A549 (cell line): ENCODE results near the gene GMIP. TPM values are rescaled to one million over a fixed set of nuclear protein-coding genes. Genes with fewer than 3 reads are reported as not detected.

Source experiments
- ATAC-seq, 2 experiments: fragments of 200-7000 bp in 1 of 2; fragments of >200 bp in 1 of 2; cut with Nextera tagmentation in 1 of 2; cut with Tn5 transposase in 1 of 2; 3 replicates each; pipeline versions ENCODE4 v1.8.0 to v1.9.1; 2018 to 2020; ENCODE audit warnings: mild to moderate bottlenecking in 1 of 2, moderate library complexity in 1 of 2
- CTCF ChIA-PET: fragments of 300-600 bp; sonication (Branson Sonifier 250); formaldehyde crosslinking; extraction: SDS; loops from one replicate; lab custom pipeline; 2021; ENCODE audit warnings: antibody characterized with exemption, inconsistent platforms; lab: Yijun Ruan, JAX
- POLR2A ChIA-PET: fragments of 350-600 bp; formaldehyde crosslinking; extraction: SDS; loops from one replicate; lab custom pipeline; 2021; ENCODE audit warnings: antibody characterized with exemption, inconsistent platforms; lab: Yijun Ruan, JAX
- DNase-seq, 2 experiments: peaks; one replicate each; pipeline versions ENCODE4 v3.0.0 to v3.0.0-alpha.2; 2011 to 2016; ENCODE audit warnings: low read depth in 1 of 2, low spot score in 1 of 2
- FAIRE-seq: peaks from 2 replicates; lab custom pipeline; 2011; peaks lifted over from hg19 to GRCh38; lab: Jason Lieb, UNC
- H3K27ac ChIP-seq, 2 experiments: fragments of >200 bp; sonication (Bioruptor Twin); formaldehyde crosslinking; 3 replicates each; pipeline ENCODE4 v1.5.1; 2016 to 2017
- H3K4me1 ChIP-seq: fragments of >200 bp; sonication (Bioruptor Twin); formaldehyde crosslinking; 3 replicates; pipeline ENCODE4 v1.6.1; 2016
- H3K4me2 ChIP-seq: fragments of >200 bp; sonication (Bioruptor Twin); formaldehyde crosslinking; 3 replicates; pipeline ENCODE4 v1.6.1; 2016
- H3K4me3 ChIP-seq: fragments of >200 bp; sonication (Bioruptor Twin); formaldehyde crosslinking; 3 replicates; pipeline ENCODE4 v1.5.1; 2016
- H3K9me3 ChIP-seq: fragments of >200 bp; sonication (Bioruptor Twin); formaldehyde crosslinking; 3 replicates; pipeline ENCODE4 v1.6.1; 2016
- CBX2 ChIP-seq: fragments of 200-600 bp; sonication (generic); IDR thresholded peaks from 2 replicates; pipeline ENCODE4 v1.6.1; 2016; ENCODE audit warnings: low read depth, mild to moderate bottlenecking, borderline replicate concordance
- CBX8 ChIP-seq: fragments of 200-600 bp; sonication (generic); IDR thresholded peaks from 2 replicates; pipeline ENCODE4 v1.6.1; 2016
- E2F6 ChIP-seq: IDR thresholded peaks from 2 replicates; pipeline ENCODE4 v1.6.1; 2012; ENCODE audit warnings: low read depth, borderline replicate concordance
- EHMT2 ChIP-seq: fragments of 200-600 bp; sonication (generic); IDR thresholded peaks from 2 replicates; pipeline ENCODE4 v1.6.1; 2016; ENCODE audit warnings: antibody characterized with exemption, low read depth, mild to moderate bottlenecking, moderate library complexity
- EP300 ChIP-seq, 2 experiments: fragments of >200 bp; sonication (Bioruptor Twin); formaldehyde crosslinking; IDR thresholded peaks; 2 replicates in 1 of 2; 3 replicates in 1 of 2; pipeline ENCODE4 v1.6.1; 2016 to 2017
- ESRRA ChIP-seq: fragments of 150-350 bp; IDR thresholded peaks from 2 replicates; pipeline ENCODE4 v1.6.1; 2014; ENCODE audit warnings: mild to moderate bottlenecking, low read length, borderline replicate concordance
- FOSL2 ChIP-seq, 2 experiments: fragments of 450-650 bp in 1 of 2; fragments of >200 bp in 1 of 2; sonication (Bioruptor Twin) in 1 of 2; formaldehyde crosslinking; IDR thresholded peaks; 2 replicates each; pipeline versions ENCODE4 v1.5.0 to v1.6.1; 2016 to 2020; ENCODE audit warnings: mild to moderate bottlenecking in 1 of 2, moderate library complexity in 1 of 2
- HEYL ChIP-seq: fragments of 250-450 bp; sonication (Bioruptor Pico); IDR thresholded peaks from 2 replicates; pipeline ENCODE4 v1.8.0; 2021; ENCODE audit warnings: mild to moderate bottlenecking, moderate library complexity
- HMGXB4 ChIP-seq: fragments of 250-450 bp; sonication (Bioruptor Pico); IDR thresholded peaks from 2 replicates; pipeline ENCODE4 v1.5.0; 2021; ENCODE audit warnings: mild to moderate bottlenecking, moderate library complexity, borderline replicate concordance
- HOXA7 ChIP-seq: fragments of 250-450 bp; sonication (Bioruptor Pico); IDR thresholded peaks from 2 replicates; pipeline ENCODE4 v1.5.0; 2020; ENCODE audit warnings: mild to moderate bottlenecking, moderate library complexity
- KDM1A ChIP-seq: fragments of 200-600 bp; sonication (generic); IDR thresholded peaks from 2 replicates; pipeline ENCODE4 v1.6.1; 2016; ENCODE audit warnings: low read depth, mild to moderate bottlenecking
- KDM5A ChIP-seq: fragments of 200-600 bp; sonication (generic); IDR thresholded peaks from 2 replicates; pipeline ENCODE4 v1.6.1; 2016; ENCODE audit warnings: antibody characterized with exemption, mild to moderate bottlenecking
- MAFK ChIP-seq: fragments of 450-650 bp; IDR thresholded peaks from 2 replicates; pipeline ENCODE4 v1.6.1; 2014; ENCODE audit not compliant: partially characterized antibody
- MYC ChIP-seq: IDR thresholded peaks from 2 replicates; pipeline ENCODE4 v1.6.1; 2012; ENCODE audit warnings: mild to moderate bottlenecking, inconsistent platforms, low read length, improper control_type of control experiment, borderline replicate concordance
- NR3C1 ChIP-seq: fragments of >200 bp; sonication (Bioruptor Twin); formaldehyde crosslinking; IDR thresholded peaks from 3 replicates; pipeline ENCODE4 v1.6.1; 2017
- PHF8 ChIP-seq: fragments of 200-600 bp; sonication (generic); IDR thresholded peaks from 2 replicates; pipeline ENCODE4 v1.6.1; 2016; ENCODE audit warnings: low read depth, mild to moderate bottlenecking, antibody characterized with exemption, moderate library complexity, borderline replicate concordance
- POLR2AphosphoS2 ChIP-seq: conservative IDR thresholded peaks from 2 replicates; pipeline ENCODE4 v1.6.1; 2012; ENCODE audit warnings: low read length, improper control_type of control experiment, inconsistent platforms
- RCOR1 ChIP-seq: fragments of 150-350 bp; IDR thresholded peaks from 2 replicates; pipeline ENCODE4 v1.6.1; 2014; ENCODE audit warnings: antibody characterized with exemption, low read length, low read depth
- RNF2 ChIP-seq: fragments of 200-600 bp; sonication (generic); IDR thresholded peaks from 2 replicates; pipeline ENCODE4 v1.6.1; 2016; ENCODE audit warnings: low read depth, mild to moderate bottlenecking, antibody characterized with exemption, moderate library complexity, borderline replicate concordance
- TP53 ChIP-seq: fragments of 250-450 bp; sonication (Bioruptor Pico); IDR thresholded peaks from 2 replicates; pipeline ENCODE4 v1.5.0; 2021; ENCODE audit warnings: mild to moderate bottlenecking, moderate library complexity
- ZSCAN20 ChIP-seq: fragments of 250-450 bp; sonication (Bioruptor Pico); IDR thresholded peaks from 2 replicates; pipeline ENCODE4 v1.8.0; 2022; ENCODE audit warnings: mild to moderate bottlenecking, moderate library complexity
- WGBS: methylation state at CpG from one replicate; pipeline ENCODE4 v1.1.6; 2017; ENCODE audit errors: missing lambda C conversion rate; 5-methylcytosine and 5-hydroxymethylcytosine counted together
- polyA plus RNA-seq, 4 experiments: library from polyadenylated mRNA; depleted of rRNA in 3 of 4; stranded (reverse); fragments of >200 nt; fragmentation: RNase III in 1 of 4; extraction: RNeasy Plus Mini Kit Qiagen cat#74134 plus additional on column Dnase treatment in 1 of 4; gene quantifications; 2 replicates in 3 of 4; 3 replicates in 1 of 4; pipeline ENCODE4 v1.2.3, GENCODE V29; 2011 to 2017
- TF ChIP-seq, protein P1 (sequence below): fragments of 250-450 bp; sonication (Bioruptor Pico); IDR thresholded peaks from 2 replicates; pipeline ENCODE4 v1.5.0; 2020; ENCODE audit warnings: low read depth, mild to moderate bottlenecking, moderate library complexity
- TF ChIP-seq, protein P2 (sequence below): fragments of 200-600 bp; sonication (generic); IDR thresholded peaks from 2 replicates; pipeline ENCODE4 v1.6.1; 2016; ENCODE audit warnings: antibody characterized with exemption, mild to moderate bottlenecking, moderate library complexity

The GMIP gene
- polyA plus RNA-seq, 2 of the 4 experiments (the other 2 are of a cell fraction): 1.4 to 4.1 TPM

- no peak for FAIRE-seq
- no peak for DNase-seq
- Histone ChIP-seq H3K27ac (no peak overlapping the region), H3K4me3 (no peak overlapping the region), H3K4me2 (no peak overlapping the region), H3K4me1 (no peaks in the 10 kb centered on the region), H3K9me3 (no peaks in the 10 kb centered on the region)
- no peak for ATAC-seq
- POLR2A ChIA-PET: no interaction called here
- WGBS: 90% methylated on average over 13 of the region's 22 CpGs
- TF ChIP-seq NR3C1: no peak
- no peak for TF ChIP-seq KDM5A
- TF ChIP-seq HOXA7 (CRISPR knock-in tag): no peak
- TF ChIP-seq RNF2: no peak
- CTCF ChIA-PET: interaction anchor here (2.2 kb wide), 1 partner anchor 10 kb away, joined by 6 read pairs; the partner anchor contains the start of gene GMIP
These were observed 9.5 kb downstream of the GMIP start for GRCh38 chr19:19633711-19634515.

DNA sequence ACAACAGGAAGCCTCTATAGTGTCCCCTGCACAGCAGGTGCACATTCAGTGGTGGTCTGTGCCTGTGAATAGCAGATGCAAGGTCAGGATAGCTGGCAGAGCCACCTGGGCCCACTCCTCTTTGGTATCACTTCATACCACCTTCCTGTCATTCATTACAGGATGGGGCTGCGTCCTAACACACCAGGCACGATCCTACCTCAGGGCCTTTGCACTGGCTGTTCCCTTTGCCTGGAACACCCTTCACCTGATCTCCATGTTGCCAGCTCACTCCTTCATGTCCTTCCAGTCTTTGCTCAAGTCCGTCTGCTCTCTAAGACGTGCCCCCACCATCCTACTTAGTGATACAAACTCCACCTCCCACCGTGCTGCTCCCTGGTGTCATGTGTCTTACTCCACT is 10.8 kb downstream of the GMIP start:
- WGBS: 90% methylated on average over 5 of the region's 5 CpGs
- H3K4me2 ChIP-seq: no peak overlapping the region
- H3K9me3 ChIP-seq: no peaks in the 10 kb centered on the region
- no peak for FAIRE-seq
- no peak for DNase-seq
- TF ChIP-seq, protein P1, sequence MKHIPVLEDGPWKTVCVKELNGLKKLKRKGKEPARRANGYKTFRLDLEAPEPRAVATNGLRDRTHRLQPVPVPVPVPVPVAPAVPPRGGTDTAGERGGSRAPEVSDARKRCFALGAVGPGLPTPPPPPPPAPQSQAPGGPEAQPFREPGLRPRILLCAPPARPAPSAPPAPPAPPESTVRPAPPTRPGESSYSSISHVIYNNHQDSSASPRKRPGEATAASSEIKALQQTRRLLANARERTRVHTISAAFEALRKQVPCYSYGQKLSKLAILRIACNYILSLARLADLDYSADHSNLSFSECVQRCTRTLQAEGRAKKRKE (CRISPR knock-in tag): no peak
- TF ChIP-seq MAFK (no peak), CBX8 (no peak), EHMT2 (no peak), FOSL2 (IDR thresholded peaks at IDR 0.05) (no peak), FOSL2 (CRISPR knock-in tag; IDR thresholded peaks at IDR 0.05) (no peak), POLR2AphosphoS2 (no peak), RCOR1 (no peak), HEYL (CRISPR knock-in tag) (no peak), TP53 (CRISPR knock-in tag) (no peak), ESRRA (no peak), HMGXB4 (CRISPR knock-in tag) (no peak), KDM1A (no peak), CBX2 (no peak)
- TF ChIP-seq, all 56 proteins: peak for 0
- ChIA-PET CTCF (interaction anchor here (0.9 to 1.0 kb wide), 2 partner anchors 81 to 100 kb away, joined by 3 to 4 read pairs; no protein-coding TSS in a partner anchor), POLR2A (no interaction called here)
- H3K4me1 ChIP-seq: no peaks in the 10 kb centered on the region
- ATAC-seq: no peak
- H3K27ac ChIP-seq: no peak overlapping the region
- no peak overlapping the region for H3K4me3 ChIP-seq

DNA sequence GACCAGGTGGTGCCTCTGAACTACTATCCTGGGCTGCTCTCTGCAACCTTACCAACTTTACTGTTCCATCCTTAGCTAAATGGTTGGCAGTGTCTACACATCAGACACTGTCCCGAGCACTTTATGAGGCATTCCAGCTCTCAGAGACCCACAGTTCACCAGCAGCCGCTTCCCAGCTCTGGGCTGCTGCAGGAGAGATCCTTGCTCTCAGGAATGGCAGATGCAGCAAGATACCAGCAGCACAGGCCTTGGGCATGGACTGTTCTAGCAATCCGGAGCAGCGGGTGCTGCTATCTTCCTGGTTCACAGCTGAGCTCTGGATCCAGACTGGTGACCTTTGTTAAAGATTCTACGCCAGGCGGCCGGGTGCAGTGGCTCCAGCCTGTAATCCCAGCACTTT is 12.1 kb downstream of the GMIP start:
- WGBS: 100% methylated on average over 3 of the region's 7 CpGs
- no peak overlapping the region for H3K27ac ChIP-seq
- ChIA-PET POLR2A (no interaction called here), CTCF (interaction anchor here (1.1 kb wide), 1 partner anchor 99 kb away, joined by 5 read pairs; no protein-coding TSS in a partner anchor)
- no peak overlapping the region for H3K4me3 ChIP-seq
- FAIRE-seq (no peak), DNase-seq (no peak), ATAC-seq (no peak)
- H3K4me2 ChIP-seq: no peak overlapping the region
- H3K4me1 ChIP-seq: no peaks in the 10 kb centered on the region
- no peaks in the 10 kb centered on the region for H3K9me3 ChIP-seq
- no peak for TF ChIP-seq EP300 (IDR thresholded peaks at IDR 0.05)
- TF ChIP-seq TP53 (CRISPR knock-in tag): no peak
- no peak for TF ChIP-seq ESRRA
- no peak for TF ChIP-seq E2F6
- no peak for TF ChIP-seq PHF8
- TF ChIP-seq MYC: no peak
- TF ChIP-seq ZSCAN20 (CRISPR knock-in tag): no peak
- no peak for TF ChIP-seq FOSL2 (IDR thresholded peaks at IDR 0.05)
- TF ChIP-seq FOSL2 (CRISPR knock-in tag; IDR thresholded peaks at IDR 0.05): no peak
- TF ChIP-seq, protein P2, sequence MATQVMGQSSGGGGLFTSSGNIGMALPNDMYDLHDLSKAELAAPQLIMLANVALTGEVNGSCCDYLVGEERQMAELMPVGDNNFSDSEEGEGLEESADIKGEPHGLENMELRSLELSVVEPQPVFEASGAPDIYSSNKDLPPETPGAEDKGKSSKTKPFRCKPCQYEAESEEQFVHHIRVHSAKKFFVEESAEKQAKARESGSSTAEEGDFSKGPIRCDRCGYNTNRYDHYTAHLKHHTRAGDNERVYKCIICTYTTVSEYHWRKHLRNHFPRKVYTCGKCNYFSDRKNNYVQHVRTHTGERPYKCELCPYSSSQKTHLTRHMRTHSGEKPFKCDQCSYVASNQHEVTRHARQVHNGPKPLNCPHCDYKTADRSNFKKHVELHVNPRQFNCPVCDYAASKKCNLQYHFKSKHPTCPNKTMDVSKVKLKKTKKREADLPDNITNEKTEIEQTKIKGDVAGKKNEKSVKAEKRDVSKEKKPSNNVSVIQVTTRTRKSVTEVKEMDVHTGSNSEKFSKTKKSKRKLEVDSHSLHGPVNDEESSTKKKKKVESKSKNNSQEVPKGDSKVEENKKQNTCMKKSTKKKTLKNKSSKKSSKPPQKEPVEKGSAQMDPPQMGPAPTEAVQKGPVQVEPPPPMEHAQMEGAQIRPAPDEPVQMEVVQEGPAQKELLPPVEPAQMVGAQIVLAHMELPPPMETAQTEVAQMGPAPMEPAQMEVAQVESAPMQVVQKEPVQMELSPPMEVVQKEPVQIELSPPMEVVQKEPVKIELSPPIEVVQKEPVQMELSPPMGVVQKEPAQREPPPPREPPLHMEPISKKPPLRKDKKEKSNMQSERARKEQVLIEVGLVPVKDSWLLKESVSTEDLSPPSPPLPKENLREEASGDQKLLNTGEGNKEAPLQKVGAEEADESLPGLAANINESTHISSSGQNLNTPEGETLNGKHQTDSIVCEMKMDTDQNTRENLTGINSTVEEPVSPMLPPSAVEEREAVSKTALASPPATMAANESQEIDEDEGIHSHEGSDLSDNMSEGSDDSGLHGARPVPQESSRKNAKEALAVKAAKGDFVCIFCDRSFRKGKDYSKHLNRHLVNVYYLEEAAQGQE: no peak
- TF ChIP-seq HMGXB4 (CRISPR knock-in tag): no peak
